HAP-1 (cell line): ENCODE data around the gene KISS1R.

Source experiments
- DNase-seq, 2 experiments: peaks; one replicate each; pipeline ENCODE4 v3.0.0-alpha.2; 2016 to 2020; ENCODE audit warnings: low spot score in 2 of 2
- H3K27me3 ChIP-seq: fragments of 250-450 bp; sonication (Bioruptor Pico); 2 replicates; pipeline ENCODE4 v1.5.1; 2020; ENCODE audit warnings: low read depth, mild to moderate bottlenecking, moderate library complexity
- H3K36me3 ChIP-seq: fragments of 250-450 bp; sonication (Bioruptor Pico); replicated peaks from 2 replicates; pipeline ENCODE4 v1.5.1; 2020; ENCODE audit warnings: mild to moderate bottlenecking
- H3K4me1 ChIP-seq: fragments of 250-450 bp; sonication (Bioruptor Pico); 2 replicates; pipeline ENCODE4 v1.5.1; 2020; ENCODE audit warnings: mild to moderate bottlenecking
- H3K4me3 ChIP-seq: fragments of 250-450 bp; sonication (Bioruptor Pico); 2 replicates; pipeline ENCODE4 v1.5.1; 2020; ENCODE audit warnings: mild to moderate bottlenecking, moderate library complexity
- H3K9me3 ChIP-seq: fragments of 250-450 bp; sonication (Bioruptor Pico); 2 replicates; pipeline ENCODE4 v1.5.1; 2020; ENCODE audit warnings: mild to moderate bottlenecking, moderate library complexity
- in situ Hi-C: fragments of 300-500 bp; cut with MboI; formaldehyde crosslinking; loops from 3 replicates; pipeline ENCODE4 v1.14.3; 2020; ENCODE audit warnings: low sequenced_read_pairs, inconsistent platforms, mixed read lengths

Gene KISS1R

GRCh38 chr19:900302-901111 is 16.6 kb upstream of the KISS1R start:
- peaks cover 28% of the 10 kb centered on the region for H3K36me3 ChIP-seq
- H3K27me3 ChIP-seq = no peaks in the 10 kb centered on the region
- no peaks in the 10 kb centered on the region for H3K9me3 ChIP-seq
- no peaks in the 10 kb centered on the region for H3K4me1 ChIP-seq
- no peak overlapping the region for H3K4me3 ChIP-seq
- in situ Hi-C loops = no loop called here
- peak in 1 of 2 experiments; percentile 69 for DNase-seq

GRCh38 chr19:901216-902092 is 15.7 kb upstream of the KISS1R start:
- Histone ChIP-seq H3K9me3 (no peaks in the 10 kb centered on the region), H3K4me3 (no peak overlapping the region), H3K27me3 (no peaks in the 10 kb centered on the region), H3K36me3 (peaks cover 28% of the 10 kb centered on the region), H3K4me1 (no peaks in the 10 kb centered on the region)
- DNase-seq = no peak
- in situ Hi-C loops = no loop called here

GRCh38 chr19:902093-902370 is 15.1 kb upstream of the KISS1R start:
- Histone ChIP-seq H3K36me3 (peaks cover 22% of the 10 kb centered on the region), H3K9me3 (no peaks in the 10 kb centered on the region), H3K4me1 (no peaks in the 10 kb centered on the region), H3K4me3 (no peak overlapping the region), H3K27me3 (no peaks in the 10 kb centered on the region)
- no peak for DNase-seq
- in situ Hi-C loops = no loop called here

- Histone ChIP-seq H3K9me3 (no peaks in the 10 kb centered on the region), H3K36me3 (peaks cover 16% of the 10 kb centered on the region), H3K4me3 (no peak overlapping the region), H3K4me1 (no peaks in the 10 kb centered on the region), H3K27me3 (no peaks in the 10 kb centered on the region)
- in situ Hi-C loops = no loop called here
- no peak for DNase-seq
Measured at GRCh38 chr19:902446-903226, 14.5 kb upstream of the KISS1R start.

- no peaks in the 10 kb centered on the region for H3K4me1 ChIP-seq
- H3K4me3 ChIP-seq = no peak overlapping the region
- H3K27me3 ChIP-seq = no peaks in the 10 kb centered on the region
- H3K36me3 ChIP-seq = peaks cover 14% of the 10 kb centered on the region
- in situ Hi-C loops = no loop called here
- DNase-seq = no peak
- no peaks in the 10 kb centered on the region for H3K9me3 ChIP-seq
Measured at GRCh38 chr19:903266-903797, 13.8 kb upstream of the KISS1R start.

GRCh38 chr19:904545-904944 is 12.6 kb upstream of the KISS1R start:
- Histone ChIP-seq H3K4me3 (no peak overlapping the region), H3K4me1 (no peaks in the 10 kb centered on the region), H3K27me3 (no peaks in the 10 kb centered on the region), H3K36me3 (peaks cover 10% of the 10 kb centered on the region), H3K9me3 (no peaks in the 10 kb centered on the region)
- in situ Hi-C loops = no loop called here
- no peak for DNase-seq

GRCh38 chr19:906480-906879 is 10.7 kb upstream of the KISS1R start:
- H3K9me3 ChIP-seq = no peaks in the 10 kb centered on the region
- no peak for DNase-seq
- H3K4me1 ChIP-seq = no peaks in the 10 kb centered on the region
- H3K36me3 ChIP-seq = peaks cover 10% of the 10 kb centered on the region
- H3K4me3 ChIP-seq = no peak overlapping the region
- no peaks in the 10 kb centered on the region for H3K27me3 ChIP-seq
- in situ Hi-C loops = no loop called here

- H3K36me3 ChIP-seq = peaks cover 6% of the 10 kb centered on the region
- no peak for DNase-seq
- in situ Hi-C loops = no loop called here
- H3K27me3 ChIP-seq = no peaks in the 10 kb centered on the region
- no peaks in the 10 kb centered on the region for H3K4me1 ChIP-seq
- no peak overlapping the region for H3K4me3 ChIP-seq
- no peaks in the 10 kb centered on the region for H3K9me3 ChIP-seq
Measured at GRCh38 chr19:907183-907853, 9.8 kb upstream of the KISS1R start.

- Histone ChIP-seq H3K36me3 (peaks cover 6% of the 10 kb centered on the region), H3K4me1 (peaks cover 5% of the 10 kb centered on the region; the same call in 1 of the 2 replicates), H3K27me3 (no peaks in the 10 kb centered on the region), H3K4me3 (peak overlapping the region; percentile 9; the same call in 1 of the 2 replicates), H3K9me3 (no peaks in the 10 kb centered on the region)
- in situ Hi-C loops = no loop called here
- DNase-seq = no peak
Measured at GRCh38 chr19:911197-912033, 5.7 kb upstream of the KISS1R start.

- Histone ChIP-seq H3K27me3 (no peaks in the 10 kb centered on the region), H3K4me3 (peak overlapping the region; percentile 76), H3K36me3 (peaks cover 6% of the 10 kb centered on the region), H3K9me3 (no peaks in the 10 kb centered on the region), H3K4me1 (peaks cover 9% of the 10 kb centered on the region)
- DNase-seq = peak in 1 of 2 experiments; percentile 43
- in situ Hi-C loops = no loop called here
Measured at GRCh38 chr19:912181-913079, 4.7 kb upstream of the KISS1R start.

- DNase-seq = peak; percentile 59 to 85
- peak within 1 kb of the TSS; percentile 76 for H3K4me3 ChIP-seq
- H3K4me1 ChIP-seq = peaks cover 13% of the 10 kb centered on the region
- no peaks in the 10 kb centered on the region for H3K9me3 ChIP-seq
- peaks cover 6% of the 10 kb centered on the region for H3K36me3 ChIP-seq
- H3K27me3 ChIP-seq = no peaks in the 10 kb centered on the region
- in situ Hi-C loops = no loop called here
Measured at GRCh38 chr19:913080-913748, 3.9 kb upstream of the KISS1R start, which contains the start of gene R3HDM4. R3HDM4 (minus strand) TSS chr19:913219; CDS start chr19:913157, 62 bp downstream.
